ENCODE data around the gene CLDN14.
"Not testable (repeated sequence)": the region's sequence is repeated elsewhere in the genome, so short reads cannot be mapped to it uniquely, and the experiment has no call there.

The CLDN14 gene

GRCh38 chr21:36499578-36500471 lies 19.9 kb upstream of the CLDN14 start:
- DNase-seq: no peak

GRCh38 chr21:36494557-36494956 lies 14.6 kb upstream of the CLDN14 start:
- DNase-seq: no peak

- DNase-seq: no peak
These were observed 11.4 kb upstream of the CLDN14 start for GRCh38 chr21:36491209-36491910.

GRCh38 chr21:36489776-36490165 lies 9.8 kb upstream of the CLDN14 start:
- no peak for DNase-seq

GRCh38 chr21:36489103-36489775 lies 9.3 kb upstream of the CLDN14 start:
- no peak for DNase-seq

GRCh38 chr21:36487641-36488307 lies 7.9 kb upstream of the CLDN14 start:
- no peak for DNase-seq

GRCh38 chr21:36486246-36486645 lies 6.3 kb upstream of the CLDN14 start:
- no peak for DNase-seq

GRCh38 chr21:36485476-36485875 lies 5.6 kb upstream of the CLDN14 start:
- no peak for DNase-seq

GRCh38 chr21:36483095-36483494 lies 3.2 kb upstream of the CLDN14 start:
- DNase-seq: no peak

- no peak for DNase-seq
These were observed 2.8 kb upstream of the CLDN14 start for GRCh38 chr21:36482673-36483072.

GRCh38 chr21:36482181-36482580 lies 2.3 kb upstream of the CLDN14 start:
- DNase-seq: no peak

GRCh38 chr21:36481639-36482038 lies 1.7 kb upstream of the CLDN14 start:
- DNase-seq: no peak

- no peak for DNase-seq
These were observed 696 bp upstream of the CLDN14 start for GRCh38 chr21:36480618-36481017.

- DNase-seq: no peak
These were observed 981 bp downstream of the CLDN14 start for GRCh38 chr21:36478941-36479340.

- DNase-seq: no peak
These were observed 1.7 kb downstream of the CLDN14 start for GRCh38 chr21:36478207-36478701.

- DNase-seq: no peak
These were observed 2.4 kb downstream of the CLDN14 start for GRCh38 chr21:36477559-36477958.

GRCh38 chr21:36477001-36477400 lies 2.9 kb downstream of the CLDN14 start:
- DNase-seq: no peak

- DNase-seq: not testable (repeated sequence)
These were observed 3.4 kb downstream of the CLDN14 start for GRCh38 chr21:36476541-36476940.

GRCh38 chr21:36474591-36474990 lies 5.3 kb downstream of the CLDN14 start:
- no peak for DNase-seq

- DNase-seq: no peak
These were observed 6.7 kb downstream of the CLDN14 start for GRCh38 chr21:36473203-36473602.

GRCh38 chr21:36472377-36472776 lies 7.5 kb downstream of the CLDN14 start:
- no peak for DNase-seq

GRCh38 chr21:36471254-36471723 lies 8.6 kb downstream of the CLDN14 start:
- DNase-seq: no peak

- DNase-seq: no peak
These were observed 9.6 kb downstream of the CLDN14 start for GRCh38 chr21:36470294-36470693.

Measured in activated CD4-positive, alpha-beta T cell treated with anti-CD3 and anti-CD28 coated beads, Interleukin-2, amount 50 U/mL, for 4 hours (primary cell).